MV-4-11 (cell line): ENCODE results near the gene WHRN.

Source experiments
- DNase-seq: peaks from one replicate; lab custom pipeline; 2025; lab: John Stamatoyannopoulos, UW

The WHRN gene

GRCh38 chr9:114448706-114449105, 56.6 kb downstream of the WHRN start:
- DNase-seq: peak; percentile 38

- DNase-seq: no peak
Measured at GRCh38 chr9:114446672-114447450, 58.4 kb downstream of the WHRN start.

- DNase-seq: no peak
Measured at GRCh38 chr9:114446036-114446435, 59.2 kb downstream of the WHRN start.

- no peak for DNase-seq
Measured at GRCh38 chr9:114445616-114446015, 59.7 kb downstream of the WHRN start.

GRCh38 chr9:114442022-114442421, 63.3 kb downstream of the WHRN start:
- no peak for DNase-seq

- no peak for DNase-seq
Measured at GRCh38 chr9:114437401-114437893, 67.8 kb downstream of the WHRN start.

GRCh38 chr9:114434878-114435311, 70.4 kb downstream of the WHRN start:
- peak; percentile 13 for DNase-seq

- no peak for DNase-seq
Measured at GRCh38 chr9:114433720-114434255, 71.5 kb downstream of the WHRN start.

- DNase-seq: no peak
Measured at GRCh38 chr9:114433086-114433485, 72.2 kb downstream of the WHRN start.

GRCh38 chr9:114432323-114433067, 72.8 kb downstream of the WHRN start:
- no peak for DNase-seq

- DNase-seq: no peak
Measured at GRCh38 chr9:114431770-114432169, 73.5 kb downstream of the WHRN start.

GRCh38 chr9:114431003-114431402, 74.3 kb downstream of the WHRN start:
- DNase-seq: no peak

- DNase-seq: no peak
Measured at GRCh38 chr9:114430457-114430856, 74.8 kb downstream of the WHRN start.

GRCh38 chr9:114429488-114429887, 75.8 kb downstream of the WHRN start:
- no peak for DNase-seq

GRCh38 chr9:114428466-114428865, 76.8 kb downstream of the WHRN start:
- DNase-seq: no peak

- DNase-seq: no peak
Measured at GRCh38 chr9:114427644-114428043, 77.6 kb downstream of the WHRN start.

- DNase-seq: no peak
Measured at GRCh38 chr9:114426046-114426948, 79.0 kb downstream of the WHRN start.

GRCh38 chr9:114425126-114425525, 80.1 kb downstream of the WHRN start:
- no peak for DNase-seq

- no peak for DNase-seq
Measured at GRCh38 chr9:114424126-114424525, 81.1 kb downstream of the WHRN start.

GRCh38 chr9:114423181-114423580, 82.1 kb downstream of the WHRN start:
- no peak for DNase-seq

- DNase-seq: no peak
Measured at GRCh38 chr9:114421147-114421546, 84.1 kb downstream of the WHRN start.

GRCh38 chr9:114419796-114420195, 85.5 kb downstream of the WHRN start:
- DNase-seq: no peak
